Fibroblast of peridontal ligament (primary cell): ENCODE measurements around the gene FIGNL2.

Experiments
- DNase-seq: peaks from one replicate; pipeline ENCODE4 v3.0.0-alpha.2; 2010; ENCODE audit errors: extremely low read depth

The FIGNL2 gene

DNA sequence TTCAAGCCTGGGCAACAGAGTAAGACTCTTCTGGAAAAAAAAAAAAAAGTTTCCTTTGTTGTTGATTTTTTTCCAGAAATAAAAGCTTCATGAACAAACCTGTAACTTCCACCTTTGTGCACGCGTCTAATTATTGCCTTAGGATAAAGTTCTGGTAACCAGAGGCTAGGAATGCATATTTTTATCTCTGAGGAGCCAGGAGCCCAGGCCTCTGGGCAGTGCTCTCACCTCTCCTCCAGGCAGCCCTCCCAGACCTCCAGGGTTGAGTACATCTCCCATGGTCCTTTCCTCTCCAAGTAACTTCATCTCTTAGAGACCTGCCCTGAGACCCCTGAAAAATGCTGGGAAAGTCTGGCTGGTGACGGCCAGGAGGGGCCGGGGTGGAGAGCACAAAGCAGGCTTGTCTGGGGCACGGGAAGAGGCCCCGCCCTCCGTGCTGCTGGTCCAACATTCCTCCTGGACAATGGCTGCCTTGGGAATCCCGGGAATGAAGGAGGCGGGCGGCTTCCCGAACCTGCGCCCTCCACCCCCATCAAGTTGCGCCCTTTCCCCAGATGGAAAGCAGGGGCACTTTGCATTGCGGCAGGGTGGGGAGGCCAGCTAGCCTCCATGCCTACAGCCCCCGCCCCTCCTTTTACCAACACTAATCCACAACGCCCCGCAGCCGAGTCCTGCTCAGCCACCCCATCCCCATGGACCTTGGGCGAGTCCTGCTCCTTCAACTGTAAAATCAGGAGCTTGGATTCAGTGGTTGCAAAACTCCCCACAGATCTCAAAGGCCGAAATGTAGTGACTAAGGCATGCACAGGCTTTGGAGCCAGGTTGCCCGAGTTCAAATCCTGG lies 7.3 kb upstream of the FIGNL2 start:
- DNase-seq = peak; percentile 17

DNA sequence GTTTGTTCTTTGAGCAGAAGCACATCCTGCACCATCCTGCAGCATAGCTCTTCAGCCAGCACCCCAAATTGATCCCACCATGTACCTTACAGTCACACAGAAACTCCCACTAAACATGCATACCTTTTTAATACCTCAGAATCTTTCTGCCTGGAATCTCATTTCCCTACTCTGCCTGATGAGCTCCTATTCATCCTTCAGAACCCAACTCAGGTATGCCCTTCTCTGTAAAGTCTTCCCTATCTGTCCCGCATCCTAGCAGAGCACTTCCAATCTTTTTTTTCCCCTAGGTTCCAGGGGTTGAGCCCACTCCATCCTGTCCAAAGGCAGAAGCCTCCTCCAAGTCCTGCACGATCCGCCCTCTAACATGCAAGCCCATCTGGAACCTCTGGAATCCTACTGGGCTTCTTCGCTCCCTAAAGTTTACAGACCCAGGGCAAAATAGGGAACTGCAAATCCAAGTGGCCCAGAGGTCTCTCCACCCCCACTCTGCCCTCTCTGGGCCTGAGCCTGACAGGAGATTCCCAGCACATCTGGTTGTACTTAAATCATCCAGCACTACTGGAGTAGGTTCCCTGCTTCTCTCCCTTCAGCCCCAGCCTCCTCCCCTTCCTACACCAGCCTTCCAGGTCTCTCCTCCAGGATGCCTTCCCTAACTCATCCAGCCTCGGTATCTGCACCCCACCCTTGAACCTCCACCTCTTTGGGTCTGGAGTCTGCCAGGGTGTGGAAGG lies 4.1 kb upstream of the FIGNL2 start:
- peak; percentile 49 for DNase-seq

DNA sequence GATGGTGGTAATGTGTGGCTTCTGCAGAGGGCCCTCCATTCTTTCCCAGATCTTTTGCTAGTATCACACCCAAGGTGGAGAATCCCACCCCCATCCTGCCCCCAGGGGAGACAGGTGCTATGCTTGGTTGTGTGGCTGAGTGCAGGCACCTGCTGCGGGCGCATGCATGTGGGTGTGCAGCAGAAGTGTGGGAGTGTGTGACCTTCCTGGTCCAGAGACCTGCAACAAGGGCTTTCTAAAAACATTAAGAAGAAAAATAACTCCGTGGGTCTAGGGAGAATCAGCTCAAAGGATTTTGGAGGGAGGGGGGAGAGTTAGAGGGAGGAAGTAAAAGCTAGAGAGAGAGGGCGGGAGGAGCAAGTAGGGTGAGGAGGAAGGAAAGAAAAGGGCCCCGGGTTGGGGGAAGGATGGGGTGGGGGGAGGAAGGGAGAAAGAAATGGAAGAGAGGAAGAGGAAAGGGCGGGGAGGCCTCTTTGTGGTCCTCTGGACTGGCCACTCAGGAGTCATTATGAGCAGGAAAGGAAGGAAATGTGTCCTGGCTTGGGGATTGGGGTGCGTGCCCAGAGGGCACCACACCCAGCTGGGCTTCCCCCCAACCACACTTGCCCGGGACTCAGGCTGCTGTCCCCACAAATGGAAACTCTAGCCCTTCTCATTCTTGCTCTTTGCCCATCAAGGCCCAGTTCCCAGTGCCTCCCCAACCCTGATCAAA lies 3.1 kb upstream of the FIGNL2 start:
- no peak for DNase-seq

DNA sequence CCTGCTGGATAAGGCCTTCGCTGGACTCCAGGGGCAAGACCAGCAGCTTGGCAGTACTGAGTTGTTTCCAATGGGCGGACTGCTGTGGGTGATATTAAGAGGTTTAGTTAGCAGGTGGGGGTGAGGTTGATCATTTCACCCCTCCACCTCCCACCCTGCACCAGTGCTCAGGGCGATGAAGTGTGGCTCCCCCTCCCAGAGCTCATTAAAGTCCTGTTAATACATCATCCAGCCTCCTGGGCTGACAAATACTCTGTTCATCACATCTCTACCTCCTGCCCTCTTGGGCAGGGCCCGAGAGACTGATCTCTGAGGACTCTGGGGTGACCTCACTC lies 2.4 kb upstream of the FIGNL2 start:
- no peak for DNase-seq

DNA sequence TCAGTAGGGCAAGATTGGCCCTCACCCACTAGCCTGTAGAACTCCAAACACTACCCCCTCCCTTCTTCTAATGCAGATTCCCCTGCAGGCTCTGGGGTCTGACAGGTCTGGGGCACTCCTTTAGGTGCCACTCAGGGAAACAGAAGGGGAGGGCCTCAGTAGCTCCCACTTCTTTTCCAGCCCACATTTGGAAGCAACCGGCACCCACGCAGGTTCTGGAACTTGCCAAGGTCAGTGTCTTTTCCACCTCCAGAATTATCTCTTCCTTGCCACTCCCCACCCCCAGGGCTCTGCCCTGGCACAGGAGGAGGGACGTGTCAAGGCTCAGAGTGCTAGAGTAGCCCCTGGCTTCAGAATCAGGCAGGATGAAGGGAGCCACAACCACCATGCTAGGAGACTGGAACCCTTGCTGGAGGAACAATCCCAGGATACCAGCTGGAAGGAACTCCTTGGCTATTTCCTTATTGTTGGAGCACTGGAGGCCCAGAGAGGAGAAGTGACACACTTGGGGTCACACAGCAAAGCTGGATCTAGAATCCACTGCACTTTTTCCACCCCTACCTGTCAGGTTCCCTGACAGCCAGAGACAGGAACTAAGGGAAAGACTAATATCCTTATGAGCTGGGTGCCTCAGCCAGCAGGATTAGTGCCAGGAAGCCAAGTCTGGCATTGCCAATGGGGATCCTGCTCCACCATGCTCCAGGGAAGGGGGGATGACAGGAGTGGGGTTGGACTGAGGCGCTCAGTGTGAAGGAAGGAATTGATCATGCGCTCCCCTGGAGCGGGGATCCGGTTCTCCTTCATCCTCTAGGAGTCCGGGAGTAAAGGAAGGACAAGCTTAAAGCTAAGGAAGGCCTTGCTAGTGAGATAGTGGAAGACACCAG lies 1.8 kb upstream of the FIGNL2 start:
- DNase-seq = no peak

DNA sequence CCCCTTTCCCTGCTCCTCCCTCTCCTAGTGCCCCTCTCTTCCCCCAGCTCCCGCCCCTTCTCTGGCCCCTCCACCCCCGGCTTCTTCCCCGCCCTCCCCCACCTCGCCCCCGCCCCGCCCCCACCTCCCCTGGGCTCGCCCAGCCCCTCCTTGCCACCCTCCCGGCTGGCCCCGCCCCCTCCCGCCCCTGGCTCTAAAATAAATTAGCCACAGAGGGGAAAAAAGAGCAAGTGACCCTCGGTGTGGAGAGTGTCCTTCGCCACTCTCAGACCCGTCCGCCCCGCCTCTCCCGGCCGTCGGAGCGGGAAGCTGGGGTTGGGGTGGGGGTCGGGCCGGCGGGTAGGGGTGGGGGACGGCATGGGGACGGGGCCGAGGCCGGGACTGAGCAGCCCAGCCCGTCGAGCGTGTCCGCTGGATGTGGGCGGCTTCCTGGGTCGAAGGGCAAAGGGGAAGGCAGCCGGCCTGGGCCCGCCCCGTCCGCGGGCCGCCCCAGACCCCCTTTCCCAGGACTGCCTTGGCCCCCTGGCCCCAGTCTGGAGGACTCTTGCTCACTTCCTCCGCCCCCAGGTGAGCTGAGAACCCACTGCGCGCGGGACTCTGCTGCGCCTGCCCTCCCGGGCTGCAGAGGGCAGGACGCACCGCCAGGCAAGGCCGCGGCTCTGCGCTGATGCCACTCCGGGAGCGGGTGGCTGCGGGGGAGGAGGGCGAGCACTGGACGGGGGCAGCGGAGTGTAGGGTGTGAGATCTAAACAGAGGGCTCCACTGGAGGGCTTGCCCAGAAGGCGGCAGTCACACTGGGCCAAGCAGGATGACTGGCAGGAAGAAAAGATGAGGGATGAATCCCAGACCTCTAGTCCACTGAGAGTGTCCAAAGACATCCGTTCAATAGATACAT lies 570 bp upstream of the FIGNL2 start:
- no peak for DNase-seq

DNA sequence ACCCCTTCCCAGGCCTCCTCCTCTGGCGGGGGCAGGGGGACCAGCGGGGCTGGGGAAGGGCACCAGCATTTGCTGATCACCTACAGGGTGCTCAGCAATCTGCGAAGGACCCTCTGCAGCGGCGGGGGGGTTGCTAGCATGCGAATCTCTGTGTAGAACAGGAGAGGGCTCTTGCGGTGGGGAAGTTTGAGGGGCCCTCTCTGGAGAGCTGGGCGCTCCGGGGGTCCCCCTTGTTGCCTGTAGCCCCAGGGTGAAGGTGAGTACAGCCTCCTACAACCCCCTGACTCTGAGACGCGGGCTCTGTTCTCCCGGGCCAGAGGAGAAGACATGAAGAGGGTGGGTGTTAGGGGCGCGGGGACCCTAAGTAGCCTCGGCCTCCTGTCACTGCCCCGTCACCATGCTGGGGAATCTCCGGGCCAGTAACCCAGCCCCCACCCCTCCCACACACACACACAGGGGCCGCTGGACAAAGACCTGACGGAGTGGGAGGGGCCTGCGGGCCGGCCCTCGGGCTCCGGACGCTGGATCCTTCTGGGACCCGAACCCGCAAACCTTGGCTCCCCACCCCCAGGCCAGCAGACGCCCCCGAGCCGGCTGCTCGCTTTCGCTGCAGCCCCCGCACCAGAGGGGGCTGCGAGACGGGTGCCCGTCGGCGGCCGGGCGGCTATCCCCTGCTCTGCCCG lies 734 bp downstream of the FIGNL2 start:
- DNase-seq = no peak

DNA sequence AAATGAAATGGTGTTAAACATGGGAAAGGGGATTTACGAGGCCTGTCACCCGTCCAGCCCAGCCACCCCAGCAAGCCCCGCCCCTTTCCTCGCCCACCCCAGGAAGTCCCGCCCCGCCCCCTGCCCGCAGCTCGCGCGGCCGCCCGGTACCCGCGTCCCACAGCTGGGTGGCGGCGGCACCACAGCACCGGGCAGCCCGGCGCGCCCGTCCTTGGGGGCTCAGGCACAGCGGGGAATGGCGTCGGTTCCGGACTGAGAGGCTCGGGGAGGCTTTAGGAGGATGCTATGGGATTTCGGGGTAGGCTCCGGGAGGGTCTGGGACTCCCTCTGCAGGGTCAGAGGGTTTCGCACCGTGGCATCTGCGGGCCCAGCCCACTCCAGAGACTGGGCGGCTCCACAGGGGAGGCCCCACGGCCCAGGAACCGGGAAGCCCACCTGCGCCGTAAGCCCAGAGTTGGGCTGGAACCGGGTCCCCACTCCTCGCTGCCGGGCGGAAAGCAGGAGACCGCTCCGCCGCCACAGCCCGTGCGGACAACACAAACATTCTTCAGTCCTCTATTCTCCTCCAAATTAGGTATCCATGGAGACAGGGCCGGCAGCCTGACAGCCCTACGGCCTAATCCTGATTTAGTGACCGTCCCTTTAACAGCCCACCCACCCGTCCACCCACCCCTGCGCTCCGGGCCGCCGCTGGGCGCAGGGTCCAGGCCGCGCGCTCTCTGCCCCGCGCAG lies 1.4 kb downstream of the FIGNL2 start:
- no peak for DNase-seq

DNA sequence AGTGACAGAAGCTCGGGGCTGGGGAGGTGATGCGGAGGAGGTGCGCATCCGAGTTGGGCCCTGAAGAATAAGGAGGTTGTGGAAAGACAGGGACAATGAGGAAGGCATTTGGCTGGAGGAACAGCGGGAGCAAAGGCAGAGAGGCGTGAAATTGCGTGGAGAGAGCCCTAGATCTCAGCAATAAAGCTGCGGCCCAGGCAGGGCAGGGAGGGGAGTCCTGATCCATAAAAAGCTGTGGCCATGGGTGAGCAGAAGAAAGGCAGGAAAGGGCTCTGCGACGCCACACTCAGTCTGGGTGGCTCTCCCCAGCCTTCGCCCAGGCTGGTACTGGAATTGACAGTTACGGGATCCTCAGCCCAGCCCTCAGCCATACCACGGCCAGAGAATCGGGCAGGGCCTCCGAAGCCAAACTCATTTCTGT lies 2.2 kb downstream of the FIGNL2 start:
- no peak for DNase-seq

DNA sequence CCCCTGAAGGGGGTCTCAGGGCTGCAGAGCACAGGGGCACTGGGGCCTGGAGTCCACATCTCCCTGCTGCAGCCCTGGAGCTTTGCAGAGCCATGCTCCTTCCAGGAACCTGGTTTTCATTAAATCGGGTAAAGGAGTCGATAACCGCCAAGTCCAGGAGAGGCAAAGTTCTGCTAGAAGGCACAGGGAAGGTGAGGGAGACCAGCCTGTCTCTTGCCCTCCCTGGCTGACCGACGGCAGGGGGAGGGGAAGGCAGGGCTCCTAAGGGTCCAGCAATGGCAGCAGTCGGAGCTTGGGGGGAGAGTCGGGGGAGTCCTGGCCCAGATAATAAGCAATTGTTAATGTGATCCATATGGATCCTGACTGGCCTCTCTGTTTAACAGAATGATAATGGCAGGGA lies 3.0 kb downstream of the FIGNL2 start:
- DNase-seq = no peak

DNA sequence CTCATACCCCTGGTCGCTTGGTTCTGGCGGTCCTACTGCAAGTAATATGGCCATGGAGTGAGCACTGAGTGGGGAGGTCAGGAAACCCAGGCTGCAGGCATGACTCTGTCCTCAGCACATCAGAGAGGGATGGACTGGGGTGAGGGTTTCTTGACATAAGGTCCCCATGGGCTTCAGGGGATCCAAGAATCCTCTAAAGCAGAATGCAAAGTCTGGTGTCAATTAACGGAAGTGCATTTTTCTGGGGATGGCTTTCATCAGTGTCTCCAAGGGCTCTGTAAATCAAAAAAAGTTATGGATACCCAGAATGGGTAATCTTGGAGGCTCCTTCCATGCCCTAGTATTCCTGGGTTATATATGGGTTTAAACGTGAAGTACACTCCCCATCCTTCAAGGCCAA lies 3.7 kb downstream of the FIGNL2 start:
- DNase-seq = no peak

DNA sequence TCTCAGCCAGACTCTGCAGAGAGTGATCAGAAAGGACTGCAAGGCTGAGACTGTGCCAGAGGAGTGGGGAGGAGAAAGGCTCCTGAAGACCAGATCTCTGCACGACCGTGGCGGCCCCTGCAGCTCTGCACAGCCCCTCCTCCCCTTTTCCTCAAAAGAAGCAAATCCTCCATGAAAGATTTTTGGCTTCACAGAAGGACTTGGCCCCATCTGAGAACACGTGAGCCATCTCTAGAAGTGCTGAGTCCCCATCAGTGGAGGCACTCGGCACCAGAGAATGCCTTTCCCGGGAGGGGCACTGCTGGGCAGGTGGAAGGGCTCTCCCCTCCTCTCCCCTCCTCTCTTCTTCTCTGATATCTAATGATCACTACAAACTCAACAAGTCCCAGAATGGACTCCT lies 6.8 kb downstream of the FIGNL2 start:
- DNase-seq = no peak

DNA sequence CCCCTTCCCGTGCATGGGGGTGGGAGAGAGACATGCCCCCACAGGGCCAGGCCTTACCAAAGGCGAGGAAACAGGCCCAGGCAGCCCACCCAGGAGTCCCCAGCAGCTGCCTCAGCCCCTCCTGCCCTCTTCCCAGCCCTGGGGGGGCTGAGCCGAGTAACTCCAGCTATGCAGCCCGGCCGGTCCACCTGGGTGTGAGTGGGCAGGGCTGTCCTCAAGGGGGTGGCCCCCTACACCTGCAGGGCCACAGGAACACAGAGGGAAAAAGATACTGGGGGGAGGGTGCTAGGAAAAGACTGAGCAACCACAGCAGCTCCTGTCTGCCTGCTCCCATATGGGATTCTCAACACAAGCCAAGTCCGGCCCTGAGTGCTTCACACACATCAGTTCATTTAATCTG lies 7.6 kb downstream of the FIGNL2 start:
- no peak for DNase-seq

DNA sequence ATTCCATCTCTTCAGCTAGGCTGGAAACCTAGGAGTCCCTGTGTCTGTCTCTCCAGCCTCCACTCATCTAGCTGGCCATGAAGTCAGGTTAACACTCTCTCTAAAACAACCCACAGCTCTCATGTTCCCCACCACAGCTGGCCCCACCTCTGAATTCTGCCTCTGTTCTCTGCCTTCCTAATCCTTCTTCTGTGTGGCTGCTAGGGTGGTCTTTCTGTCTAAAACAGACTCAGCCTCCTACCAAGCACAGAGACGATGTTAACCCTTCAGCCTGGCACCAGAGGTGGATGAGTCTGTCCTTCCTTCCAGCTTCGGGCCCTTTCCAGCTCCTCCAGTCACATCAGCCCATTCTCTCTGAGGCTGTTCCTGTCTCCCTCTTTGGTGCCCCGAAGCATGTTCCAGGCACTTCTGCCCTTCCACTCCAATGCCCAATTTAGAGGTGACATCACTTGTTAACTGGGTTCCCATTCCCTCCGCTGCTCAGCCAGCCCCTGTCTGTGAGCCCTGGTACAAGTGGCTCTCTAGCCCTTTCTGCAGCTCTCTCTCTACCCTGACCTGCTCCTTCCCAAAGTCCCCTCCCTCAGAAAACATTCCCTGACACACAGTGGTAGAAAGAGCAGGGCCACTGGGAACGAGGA lies 9.1 kb downstream of the FIGNL2 start:
- DNase-seq = no peak

DNA sequence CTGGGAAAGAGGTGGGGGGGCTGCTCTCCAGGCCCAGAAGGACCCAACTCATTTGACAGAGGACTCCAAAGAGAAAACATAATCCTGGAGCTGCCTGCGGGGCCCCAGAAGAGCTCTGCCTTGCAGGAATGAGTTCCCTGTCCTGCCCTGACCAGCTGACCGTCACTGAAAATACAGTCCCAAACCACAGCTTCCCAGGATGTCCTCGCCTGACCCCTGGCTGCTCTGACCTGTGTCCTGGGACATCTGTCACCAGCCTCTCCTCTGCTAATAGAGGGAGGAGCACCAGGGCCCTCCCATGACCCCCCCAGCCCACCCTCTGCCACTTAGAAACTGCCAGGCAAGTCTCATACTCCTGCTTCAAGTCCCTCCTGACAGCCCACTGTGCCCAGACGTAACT lies 9.8 kb downstream of the FIGNL2 start:
- DNase-seq = no peak

DNA sequence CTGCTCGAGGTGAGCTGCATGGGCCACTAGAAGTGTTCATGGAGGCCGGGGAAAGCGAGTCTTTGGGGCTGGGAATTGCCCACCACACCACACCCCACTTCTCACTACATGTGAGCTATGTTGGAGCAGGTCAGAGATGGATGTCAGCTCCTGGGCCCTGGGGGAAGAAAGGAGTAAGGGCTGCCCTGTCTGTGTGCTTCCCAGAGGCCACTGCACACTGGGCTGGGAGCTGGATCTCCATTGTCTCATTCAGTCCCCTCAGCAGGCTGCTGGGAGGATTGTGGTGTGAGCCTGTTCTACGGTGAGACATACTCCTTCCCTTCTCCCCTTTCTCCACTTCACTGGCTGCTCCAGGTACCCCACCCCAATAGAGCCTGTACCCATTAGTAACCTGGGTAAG lies 10.5 kb downstream of the FIGNL2 start:
- DNase-seq = no peak

DNA sequence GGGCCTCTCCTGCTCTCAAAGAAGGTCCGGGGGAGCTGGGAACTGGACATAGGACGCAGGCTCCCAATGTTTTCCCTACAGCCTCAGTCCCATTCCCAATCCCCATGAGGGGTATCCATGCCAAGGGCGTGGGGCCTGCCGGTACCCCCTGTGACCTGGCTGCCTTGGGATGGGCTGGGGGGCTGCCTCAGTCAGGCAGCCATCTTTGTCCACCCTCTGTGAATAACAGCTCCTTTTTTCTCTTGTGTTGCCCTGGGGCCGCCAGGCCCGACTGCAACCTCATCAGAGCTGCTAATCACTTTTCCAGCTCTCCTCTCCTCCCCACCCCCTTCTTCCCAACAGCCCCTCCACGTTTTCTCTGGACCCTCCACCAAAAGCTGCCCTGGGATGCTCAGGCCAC lies 11.2 kb downstream of the FIGNL2 start:
- DNase-seq = no peak

DNA sequence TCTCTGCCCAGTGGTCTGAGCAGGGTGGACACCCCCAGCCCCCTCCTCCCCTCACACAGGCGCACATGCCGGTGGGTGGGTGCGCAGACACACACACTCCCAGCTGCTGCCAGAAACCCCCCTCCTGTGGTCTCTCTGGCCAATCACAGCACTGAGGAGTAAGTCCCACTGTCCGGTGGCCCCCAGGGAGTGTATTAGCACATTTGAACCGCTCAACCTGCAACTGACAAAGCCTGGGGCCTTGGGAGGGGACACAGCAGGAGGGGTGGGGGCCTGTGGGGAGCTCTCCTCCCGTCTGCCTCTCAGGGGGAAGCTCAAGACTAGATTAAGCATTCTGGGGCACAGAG lies 11.7 kb downstream of the FIGNL2 start:
- DNase-seq = no peak
